Keratinocyte (primary cell): ENCODE results near the gene UTY.

ENCODE experiments used
- CTCF ChIP-seq, 3 experiments: IDR thresholded peaks in 1 of 3; conservative IDR thresholded peaks in 1 of 3; optimal IDR thresholded peaks in 1 of 3; 2 replicates in 2 of 3; 3 replicates in 1 of 3; pipeline versions ENCODE3 to v1.5.1; 2011; ENCODE audit warnings: low read length in 3 of 3, mild to moderate bottlenecking in 3 of 3, moderate library complexity in 2 of 3, control low read depth in 1 of 3, inconsistent platforms in 1 of 3; ENCODE audit not compliant: insufficient read depth in 2 of 3; ENCODE audit errors: extremely low read depth in 1 of 3
- EZH2 ChIP-seq: IDR thresholded peaks from one replicate; pipeline ENCODE4 v1.6.1; 2012; ENCODE audit warnings: inconsistent platforms, mild to moderate bottlenecking, low read length, moderate library complexity

- TF ChIP-seq CTCF (optimal IDR thresholded peaks at IDR 0.05 in 1 of 3, IDR thresholded peaks at IDR 0.05 in 1 of 3, conservative IDR thresholded peaks at IDR 0.05 in 1 of 3; ENCODE audit: extremely low read depth in 1 of 3, insufficient read depth in 2 of 3, low read length in 3 of 3), result no peak
- no peak for TF ChIP-seq EZH2
Measured at GRCh38 chrY:13488738-13489137, 8.9 kb upstream of the UTY start.
